ENCODE results near the gene KRTAP4-16. TPM values are rescaled to one million over a fixed set of nuclear protein-coding genes. Genes with fewer than 3 reads are reported as not detected.

KRTAP4-16 gene
- total and polyA plus RNA-seq, 2 donors (not counting 1 experiment from before 2014, with no cell fraction given), result not detected

GRCh38 chr17:41147531-41148204, 45.7 kb upstream of the KRTAP4-16 start:
- Mint-ChIP-seq H3K9me3 (ENCODE audit: insufficient read depth) (peaks cover 8% of the 10 kb centered on the region), H3K4me3 (no peak overlapping the region), H3K27ac (no peak overlapping the region), H3K4me1 (no peaks in the 10 kb centered on the region), H3K27me3 (peaks cover 4% of the 10 kb centered on the region)
- POLR2A ChIA-PET, result no interaction called here
- ATAC-seq (ENCODE audit: low read depth) (no peak), DNase-seq (no peak)
- no peaks in the 10 kb centered on the region for H4K20me1 ChIP-seq (ENCODE audit: control insufficient read depth, insufficient read depth, low read length, poor library complexity, severe bottlenecking)
- H2AFZ ChIP-seq (ENCODE audit: insufficient read depth, low read depth, low read length, poor library complexity, severe bottlenecking), result no peak overlapping the region
- no peaks in the 10 kb centered on the region for H3K79me2 ChIP-seq (ENCODE audit: control insufficient read depth, insufficient read depth, low read length)
- CTCF ChIA-PET, result no interaction called here
- H3K27me3 ChIP-seq (replicated peaks in 1 of 4; ENCODE audit: control extremely low read depth in 1 of 4, control insufficient read depth in 3 of 4, insufficient read depth in 4 of 4, low read length in 3 of 4), result no peaks in the 10 kb centered on the region
- no peaks in the 10 kb centered on the region for H3K36me3 ChIP-seq (replicated peaks in 1 of 2; ENCODE audit: control extremely low read depth in 1 of 2, control insufficient read depth in 1 of 2, extremely low read depth in 1 of 2, insufficient read depth in 2 of 2, low read length in 1 of 2)
- no peak overlapping the region for H3K4me3 ChIP-seq (ENCODE audit: control extremely low read depth in 1 of 5, extremely low read depth in 1 of 5, insufficient read depth in 1 of 5, low read depth in 2 of 5, low read length in 4 of 5)
- intact Hi-C loops (cut with micrococcal nuclease), result no loop called here
- no peak overlapping the region for H3K4me2 ChIP-seq (replicated peaks; ENCODE audit: low read depth, low read length, poor library complexity, severe bottlenecking)
- 71% methylated on average over 1 of the region's 2 CpGs for WGBS (ENCODE audit: insufficient coverage)
- peaks cover 3 to 9% (median 5%) of the 10 kb centered on the region in 3 donors for H3K9me3 ChIP-seq (ENCODE audit: control extremely low read depth in 1 of 3, control insufficient read depth in 2 of 3, insufficient read depth in 1 of 3, low read length in 2 of 3)
- H3K4me1 ChIP-seq (ENCODE audit: control insufficient read depth in 2 of 2, insufficient read depth in 2 of 2, low read length in 2 of 2), result no peaks in the 10 kb centered on the region
- no peak overlapping the region for H3K9ac ChIP-seq (ENCODE audit: low read length)
- no peak overlapping the region for H3K27ac ChIP-seq (ENCODE audit: low read length in 2 of 2)
- TF ChIP-seq EZH2 (IDR thresholded peaks at IDR 0.05; ENCODE audit: borderline replicate concordance, insufficient read depth, low read depth, low read length, poor library complexity, severe bottlenecking), result no peak
- TF ChIP-seq, protein P1, sequence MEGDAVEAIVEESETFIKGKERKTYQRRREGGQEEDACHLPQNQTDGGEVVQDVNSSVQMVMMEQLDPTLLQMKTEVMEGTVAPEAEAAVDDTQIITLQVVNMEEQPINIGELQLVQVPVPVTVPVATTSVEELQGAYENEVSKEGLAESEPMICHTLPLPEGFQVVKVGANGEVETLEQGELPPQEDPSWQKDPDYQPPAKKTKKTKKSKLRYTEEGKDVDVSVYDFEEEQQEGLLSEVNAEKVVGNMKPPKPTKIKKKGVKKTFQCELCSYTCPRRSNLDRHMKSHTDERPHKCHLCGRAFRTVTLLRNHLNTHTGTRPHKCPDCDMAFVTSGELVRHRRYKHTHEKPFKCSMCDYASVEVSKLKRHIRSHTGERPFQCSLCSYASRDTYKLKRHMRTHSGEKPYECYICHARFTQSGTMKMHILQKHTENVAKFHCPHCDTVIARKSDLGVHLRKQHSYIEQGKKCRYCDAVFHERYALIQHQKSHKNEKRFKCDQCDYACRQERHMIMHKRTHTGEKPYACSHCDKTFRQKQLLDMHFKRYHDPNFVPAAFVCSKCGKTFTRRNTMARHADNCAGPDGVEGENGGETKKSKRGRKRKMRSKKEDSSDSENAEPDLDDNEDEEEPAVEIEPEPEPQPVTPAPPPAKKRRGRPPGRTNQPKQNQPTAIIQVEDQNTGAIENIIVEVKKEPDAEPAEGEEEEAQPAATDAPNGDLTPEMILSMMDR (IDR thresholded peaks at IDR 0.05), result no peak

GRCh38 chr17:41145261-41145660, 43.3 kb upstream of the KRTAP4-16 start:
- H3K4me1 ChIP-seq (ENCODE audit: control insufficient read depth in 2 of 2, insufficient read depth in 2 of 2, low read length in 2 of 2), result no peaks in the 10 kb centered on the region
- H3K27ac ChIP-seq (ENCODE audit: low read length in 2 of 2), result no peak overlapping the region
- intact Hi-C loops (cut with micrococcal nuclease), result no loop called here
- ChIA-PET POLR2A (no interaction called here), CTCF (interaction anchor here (0.6 kb wide), 1 partner anchor 50 kb away, joined by 5 read pairs; no protein-coding TSS in a partner anchor)
- TF ChIP-seq, protein P1 (IDR thresholded peaks at IDR 0.05), result no peak
- no peak for TF ChIP-seq EZH2 (IDR thresholded peaks at IDR 0.05; ENCODE audit: borderline replicate concordance, insufficient read depth, low read depth, low read length, poor library complexity, severe bottlenecking)
- no peaks in the 10 kb centered on the region for H3K79me2 ChIP-seq (ENCODE audit: control insufficient read depth, insufficient read depth, low read length)
- no peak for ATAC-seq (ENCODE audit: low read depth)
- H3K4me3 ChIP-seq (ENCODE audit: control extremely low read depth in 1 of 5, extremely low read depth in 1 of 5, insufficient read depth in 1 of 5, low read depth in 2 of 5, low read length in 4 of 5), result no peak overlapping the region
- H3K4me2 ChIP-seq (replicated peaks; ENCODE audit: low read depth, low read length, poor library complexity, severe bottlenecking), result no peak overlapping the region
- peaks cover 5 to 13% (median 7%) of the 10 kb centered on the region in 3 donors for H3K9me3 ChIP-seq (ENCODE audit: control extremely low read depth in 1 of 3, control insufficient read depth in 2 of 3, insufficient read depth in 1 of 3, low read length in 2 of 3)
- no peaks in the 10 kb centered on the region for H4K20me1 ChIP-seq (ENCODE audit: control insufficient read depth, insufficient read depth, low read length, poor library complexity, severe bottlenecking)
- Mint-ChIP-seq H3K27me3 (peaks cover 7% of the 10 kb centered on the region), H3K4me1 (no peaks in the 10 kb centered on the region), H3K4me3 (no peak overlapping the region), H3K9me3 (ENCODE audit: insufficient read depth) (peaks cover 10% of the 10 kb centered on the region), H3K27ac (no peak overlapping the region)
- no peak overlapping the region for H3K9ac ChIP-seq (ENCODE audit: low read length)
- no peaks in the 10 kb centered on the region for H3K27me3 ChIP-seq (replicated peaks in 1 of 4; ENCODE audit: control extremely low read depth in 1 of 4, control insufficient read depth in 3 of 4, insufficient read depth in 4 of 4, low read length in 3 of 4)
- DNase-seq, result no peak
- no CpG with 5 or more reads among the region's 2 CpGs for WGBS (ENCODE audit: insufficient coverage)
- no peaks in the 10 kb centered on the region for H3K36me3 ChIP-seq (replicated peaks in 1 of 2; ENCODE audit: control extremely low read depth in 1 of 2, control insufficient read depth in 1 of 2, extremely low read depth in 1 of 2, insufficient read depth in 2 of 2, low read length in 1 of 2)
- no peak overlapping the region for H2AFZ ChIP-seq (ENCODE audit: insufficient read depth, low read depth, low read length, poor library complexity, severe bottlenecking)

Data from B cell (primary cell).